AG09319 (cell line): ENCODE results near the gene ROGDI.

Experiments
- DNase-seq: peaks from one replicate; pipeline ENCODE4 v3.0.0-alpha.2; 2010; ENCODE audit warnings: low read depth; ENCODE audit errors: extremely low read depth
- CTCF ChIP-seq: IDR thresholded peaks from 2 replicates; pipeline ENCODE4 v1.5.1; 2011; ENCODE audit warnings: low read depth, mild to moderate bottlenecking, inconsistent platforms, low read length, moderate library complexity

The ROGDI gene

GRCh38 chr16:4828567-4829321 lies 26.3 kb upstream of the ROGDI start:
- TF ChIP-seq CTCF = no peak
- no peak for DNase-seq

- TF ChIP-seq CTCF = no peak
- DNase-seq = no peak
Observed at GRCh38 chr16:4826980-4827379, 24.5 kb upstream of the ROGDI start.

GRCh38 chr16:4826526-4826925 lies 24.1 kb upstream of the ROGDI start:
- TF ChIP-seq CTCF = no peak

GRCh38 chr16:4825196-4825595 lies 22.8 kb upstream of the ROGDI start:
- no peak for TF ChIP-seq CTCF
- no peak for DNase-seq

More at GRCh38 chr16:4826526-4826925, 24.1 kb upstream of the ROGDI start:
- no peak for DNase-seq

- no peak for DNase-seq
- TF ChIP-seq CTCF = no peak
Observed at GRCh38 chr16:4820652-4821051, 18.2 kb upstream of the ROGDI start.

GRCh38 chr16:4814542-4815173 lies 12.2 kb upstream of the ROGDI start:
- no peak for DNase-seq
- no peak for TF ChIP-seq CTCF

- no peak for DNase-seq
- no peak for TF ChIP-seq CTCF
Observed at GRCh38 chr16:4814046-4814445, 11.6 kb upstream of the ROGDI start.
